Lower leg skin (tissue), 4 donors: ENCODE data around the gene CHRNG. TPM values are rescaled to one million over a fixed set of nuclear protein-coding genes. Genes with fewer than 3 reads are reported as not detected.
"Not testable (repeated sequence)": the region's sequence is repeated elsewhere in the genome, so short reads cannot be mapped to it uniquely, and the experiment has no call there.

Source experiments
- DNase-seq, 2 donors: peaks; one replicate each; pipeline ENCODE4 v3.0.0-alpha.2; 2019; ENCODE audit warnings: low spot score in 2 of 2
- H3K4me3 ChIP-seq: fragments of 200-600 bp; sonication (generic); 2 replicates; pipeline ENCODE4 v1.5.1; 2017; ENCODE audit warnings: mild to moderate bottlenecking, low read depth; ENCODE audit not compliant: poor library complexity, severe bottlenecking
- CTCF ChIP-seq, 3 donors: fragments of 450-650 bp; IDR thresholded peaks; one replicate each; pipeline ENCODE4 v1.5.1; 2016; ENCODE audit warnings: antibody characterized with exemption in 3 of 3, mild to moderate bottlenecking in 3 of 3, moderate library complexity in 2 of 3
- POLR2A ChIP-seq, 2 donors: fragments of 450-650 bp; IDR thresholded peaks; one replicate each; pipeline ENCODE4 v1.6.1; 2016 to 2017; ENCODE audit warnings: antibody characterized with exemption in 2 of 2, mild to moderate bottlenecking in 1 of 2, moderate library complexity in 1 of 2
- WGBS, 2 donors: methylation state at CpG; one replicate each; pipeline ENCODE4 v1.1.5; 2018; 5-methylcytosine and 5-hydroxymethylcytosine counted together
- intact Hi-C: fragments of 100-400 bp; cut with DNase I; formaldehyde crosslinking; loops from one replicate; pipeline ENCODE4 v1.15.0; 2023; ENCODE audit warnings: low total_unique reads
- total RNA-seq, 4 donors: library from RNA; depleted of rRNA; stranded (reverse); fragments of >200 nt; gene quantifications; one replicate each; pipeline ENCODE4 v1.1.0, GENCODE V29; 2016

Gene CHRNG
- total RNA-seq, 4 donors from 2014 or later, result not detected

- TF ChIP-seq POLR2A (IDR thresholded peaks at IDR 0.05), result no peak
- TF ChIP-seq CTCF (IDR thresholded peaks at IDR 0.05), result no peak
- intact Hi-C loops, result no loop called here
- H3K4me3 ChIP-seq, result no peak overlapping the region
- no peak for DNase-seq
- WGBS, 2 donors, result 77 to 84% methylated on average over 3 of the region's 3 CpGs
Measured at GRCh38 chr2:232556426-232556825, 16.9 kb downstream of the CHRNG start.

DNA sequence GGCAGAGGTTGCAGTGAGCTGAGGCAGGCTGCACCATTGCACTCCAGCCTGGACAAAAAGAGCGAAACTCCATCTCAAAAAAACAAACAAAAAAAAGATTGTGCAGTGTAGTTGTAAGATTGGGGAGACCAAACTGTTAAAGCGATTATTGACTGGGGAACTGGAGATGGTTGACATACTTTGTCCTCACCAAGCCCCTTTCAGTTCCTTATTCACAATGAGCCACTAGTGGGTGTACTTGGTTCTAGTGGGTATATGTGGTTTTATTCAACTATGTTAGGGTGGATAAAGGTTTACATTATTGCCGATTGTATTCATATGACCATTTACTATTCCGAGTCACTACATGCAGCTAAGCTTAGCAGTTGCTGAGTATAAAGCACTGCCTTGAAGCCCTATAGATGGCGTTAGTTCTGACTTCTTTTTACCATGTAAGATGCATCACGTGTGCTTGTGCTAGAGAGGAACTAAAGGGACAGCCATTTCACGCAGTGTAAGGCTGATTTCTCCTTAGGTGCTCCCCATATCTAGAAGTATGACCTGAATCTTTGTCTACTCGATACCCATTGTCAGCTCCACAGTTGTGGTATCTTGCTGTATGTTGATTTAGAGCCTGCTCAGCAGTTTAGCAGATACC lies 23.1 kb downstream of the CHRNG start:
- TF ChIP-seq POLR2A (IDR thresholded peaks at IDR 0.05), result no peak
- no peak for TF ChIP-seq CTCF (IDR thresholded peaks at IDR 0.05)
- intact Hi-C loops, result no loop called here
- DNase-seq, result no peak
- WGBS, 2 donors, result 85 to 86% methylated on average over 8 of the region's 8 CpGs
- H3K4me3 ChIP-seq, result no peak overlapping the region

DNA sequence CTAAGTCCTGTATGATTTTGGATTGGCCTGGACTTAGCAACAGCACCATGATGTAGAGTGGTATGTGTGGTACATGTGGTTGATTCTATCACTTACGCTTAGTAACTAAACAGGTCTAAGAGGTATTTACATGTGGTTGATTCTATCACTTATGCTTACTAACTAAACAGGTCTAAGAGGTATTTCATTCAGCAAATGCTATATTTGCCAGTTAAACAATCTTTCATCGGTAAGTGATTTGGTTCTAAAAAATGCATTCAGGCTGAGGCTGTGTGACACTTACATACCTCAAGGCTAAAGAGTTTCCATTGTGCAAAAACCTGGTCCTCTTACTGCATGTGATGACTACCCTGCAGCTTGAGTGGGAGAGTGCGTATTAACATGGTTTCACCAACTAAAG lies 24.1 kb downstream of the CHRNG start:
- TF ChIP-seq POLR2A (IDR thresholded peaks at IDR 0.05) (no peak), CTCF (IDR thresholded peaks at IDR 0.05) (no peak)
- intact Hi-C loops, result no loop called here

DNA sequence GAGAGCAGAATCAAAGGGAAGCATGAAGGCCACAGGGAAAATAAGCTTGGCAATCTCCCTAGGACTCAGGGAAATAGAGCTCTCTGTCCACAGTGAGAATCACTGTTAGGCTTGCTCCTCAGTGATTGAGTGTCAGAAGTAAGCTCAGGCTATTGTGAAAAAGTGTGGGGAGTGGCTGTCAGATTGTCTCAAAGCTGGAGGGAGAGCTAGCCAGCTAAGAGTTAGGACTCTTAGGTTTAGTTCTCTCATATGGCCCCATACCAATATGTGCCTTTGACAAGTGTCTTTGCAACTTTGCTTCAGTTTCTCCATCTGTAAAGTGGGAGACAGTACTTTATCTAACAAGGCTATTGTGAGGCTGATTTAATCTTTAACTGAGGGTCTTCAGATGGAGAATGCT lies 28.2 kb downstream of the CHRNG start:
- no peak for DNase-seq
- intact Hi-C loops, result no loop called here
- no peak overlapping the region for H3K4me3 ChIP-seq
- no peak for TF ChIP-seq CTCF (IDR thresholded peaks at IDR 0.05)
- no peak for TF ChIP-seq POLR2A (IDR thresholded peaks at IDR 0.05)

More for the DNA sequence above, 24.1 kb downstream of the CHRNG start:
- WGBS, 2 donors, result 45 to 51% methylated on average over 3 of the region's 3 CpGs
- no peak for DNase-seq
- no peak overlapping the region for H3K4me3 ChIP-seq

GRCh38 chr2:232568161-232568560 lies 28.7 kb downstream of the CHRNG start:
- H3K4me3 ChIP-seq, result no peak overlapping the region
- intact Hi-C loops, result no loop called here
- DNase-seq, result no peak
- TF ChIP-seq CTCF (IDR thresholded peaks at IDR 0.05) (no peak), POLR2A (IDR thresholded peaks at IDR 0.05) (no peak)
- WGBS, 2 donors, result 24 to 28% methylated on average over 5 of the region's 5 CpGs

GRCh38 chr2:232569541-232569940 lies 30.0 kb downstream of the CHRNG start:
- WGBS, 2 donors, result 91 to 92% methylated on average over 9 of the region's 9 CpGs
- intact Hi-C loops, result no loop called here
- no peak overlapping the region for H3K4me3 ChIP-seq
- no peak for TF ChIP-seq CTCF (IDR thresholded peaks at IDR 0.05)
- no peak for TF ChIP-seq POLR2A (IDR thresholded peaks at IDR 0.05)
- no peak for DNase-seq

DNA sequence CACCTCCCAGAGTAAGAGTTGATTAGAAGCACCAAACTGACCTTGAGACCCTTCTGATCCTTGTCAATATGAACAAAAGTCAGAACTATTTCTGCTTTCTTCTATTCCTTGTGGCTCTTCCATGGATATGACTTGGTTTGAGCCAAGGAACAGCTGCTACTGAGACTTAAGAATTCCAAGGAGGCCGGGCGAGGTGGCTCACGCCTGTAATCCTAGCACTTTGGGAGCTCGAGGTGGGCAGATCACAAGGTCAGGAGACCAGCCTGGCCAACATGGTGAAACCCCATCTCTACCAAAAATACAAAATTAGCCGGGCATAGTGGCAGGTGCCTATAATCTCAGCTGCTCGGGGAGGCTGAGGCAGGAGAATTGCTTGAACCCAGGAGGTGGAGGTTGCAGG lies 31.0 kb downstream of the CHRNG start:
- 97 to 98% methylated on average over 6 of the region's 6 CpGs for WGBS, 2 donors
- DNase-seq, H3K4me3 ChIP-seq, intact Hi-C loops: not testable (repeated sequence)
